G401 (cell line): ENCODE data around the gene HYPK. TPM values are rescaled to one million over a fixed set of nuclear protein-coding genes. Genes with fewer than 3 reads are reported as not detected.
"Not testable (repeated sequence)": the region's sequence is repeated elsewhere in the genome, so short reads cannot be mapped to it uniquely, and the experiment has no call there.

ENCODE experiments used
- DNase-seq: peaks from one replicate; pipeline ENCODE4 v3.0.0-alpha.2; 2015; ENCODE audit warnings: low spot score
- in situ Hi-C: cut with HindIII; loops from 2 replicates; pipeline ENCODE4 v1.10.0; 2016; ENCODE audit warnings: low sequenced_read_pairs, mixed read lengths
- total RNA-seq: library from RNA; depleted of rRNA; stranded (reverse); fragments of >200 nt; shearing (Covaris generic); gene quantifications from 2 replicates; pipeline ENCODE4 v1.2.3, GENCODE V29; 2014; rRNA removed

HYPK gene
- total RNA-seq, 1 experiment from 2014 or later: 2.6 TPM

GRCh38 chr15:43829951-43830540 is 29.6 kb downstream of the HYPK start:
- DNase-seq, in situ Hi-C loops: not testable (repeated sequence)

- in situ Hi-C loops: not testable (repeated sequence)
Measured at GRCh38 chr15:43830691-43831275, 30.4 kb downstream of the HYPK start.

GRCh38 chr15:43831519-43832052 is 31.2 kb downstream of the HYPK start:
- DNase-seq, in situ Hi-C loops: not testable (repeated sequence)

More at GRCh38 chr15:43830691-43831275, 30.4 kb downstream of the HYPK start:
- not testable (repeated sequence) for DNase-seq

- DNase-seq, in situ Hi-C loops: not testable (repeated sequence)
Measured at GRCh38 chr15:43832485-43832884, 32.1 kb downstream of the HYPK start.

- in situ Hi-C loops: no loop called here
- DNase-seq: no peak
Measured at GRCh38 chr15:43845421-43845820, 45.0 kb downstream of the HYPK start.

- no peak for DNase-seq
- in situ Hi-C loops: no loop called here
Measured at GRCh38 chr15:43851251-43851650, 50.9 kb downstream of the HYPK start.

- no peak for DNase-seq
- in situ Hi-C loops: no loop called here
Measured at GRCh38 chr15:43852607-43853006, 52.2 kb downstream of the HYPK start.

Other genes starting within 250 kb of the HYPK start
- gene PPIP5K1, start 210.4 kb upstream of the HYPK start, total RNA-seq: 11.3 and 50.3 TPM in 2 replicates
- gene CKMT1B, start 206.6 kb upstream of the HYPK start, total RNA-seq: 12.7 and 30.9 TPM in 2 replicates
- not detected in 2 replicates for gene STRC, start 181.8 kb upstream of the HYPK start, total RNA-seq
- 0.43 TPM in 1 of 2 replicates, not detected in the other for gene CATSPER2, start 151.8 kb upstream of the HYPK start, total RNA-seq
- 3.8 and 14.2 TPM in 2 replicates for gene CKMT1A, start 106.7 kb upstream of the HYPK start, total RNA-seq
- gene PDIA3, start 54.2 kb upstream of the HYPK start, total RNA-seq: 234 and 317 TPM in 2 replicates
- 44.6 and 51.2 TPM in 2 replicates for gene ELL3, start 23.6 kb upstream of the HYPK start, total RNA-seq
- 1,258 and 1,589 TPM in 2 replicates for gene SERF2, start 8.3 kb upstream of the HYPK start, total RNA-seq
- not detected in 2 replicates for gene SERINC4, start 379 bp upstream of the HYPK start, total RNA-seq
- 11.9 and 12.3 TPM in 2 replicates for gene MFAP1, start 24.1 kb downstream of the HYPK start, total RNA-seq
- gene WDR76, start 26.4 kb downstream of the HYPK start, total RNA-seq: 36.1 and 69.1 TPM in 2 replicates